Stomach (tissue), 4 donors: ENCODE results near the gene HOXD13.

Experiments
- CTCF ChIP-seq, 7 experiments: fragments of 450-650 bp in 4 of 7; fragments of 200-600 bp in 3 of 7; sonication (generic) in 3 of 7; IDR thresholded peaks; one replicate each; pipeline ENCODE4 v1.5.1; 2016 to 2019; ENCODE audit warnings: antibody characterized with exemption in 7 of 7, control low read depth in 2 of 7, mild to moderate bottlenecking in 1 of 7
- EP300 ChIP-seq: sonication (generic); formaldehyde crosslinking; IDR thresholded peaks from one replicate; pipeline ENCODE4 v1.6.1; 2017; ENCODE audit warnings: antibody characterized with exemption
- POLR2A ChIP-seq, 4 donors: fragments of 450-650 bp; IDR thresholded peaks; one replicate each; pipeline ENCODE4 v1.6.1; 2016; ENCODE audit warnings: antibody characterized with exemption in 4 of 4, control low read depth in 2 of 4, mild to moderate bottlenecking in 1 of 4, moderate library complexity in 1 of 4
- POLR2AphosphoS5 ChIP-seq, 3 donors: sonication (generic); formaldehyde crosslinking; IDR thresholded peaks; one replicate each; pipeline ENCODE4 v1.6.1; 2016; ENCODE audit warnings: antibody characterized with exemption in 3 of 3

GRCh38 chr2:176140513-176141317 is 48.2 kb downstream of the HOXD13 start:
- TF ChIP-seq CTCF (IDR thresholded peaks at IDR 0.05) (peak in 5 of 7 experiments; percentile 67 to 81 (median 73)), EP300 (no peak), POLR2AphosphoS5 (IDR thresholded peaks at IDR 0.05) (no peak), POLR2A (IDR thresholded peaks at IDR 0.05) (no peak)
